Activated gamma-delta T cell (primary cell): Measurements from ENCODE around the gene OR2AG2.
"Not testable (repeated sequence)": the region's sequence is repeated elsewhere in the genome, so short reads cannot be mapped to it uniquely, and the experiment has no call there.

ENCODE experiments used
- DNase-seq: peaks from one replicate; lab custom pipeline; 2025; lab: John Stamatoyannopoulos, UW
- total RNA-seq, 2 donors: gene quantifications; one replicate each; lab custom pipeline; 2026; lab: John Stamatoyannopoulos, UW

Gene OR2AG2, protein sequence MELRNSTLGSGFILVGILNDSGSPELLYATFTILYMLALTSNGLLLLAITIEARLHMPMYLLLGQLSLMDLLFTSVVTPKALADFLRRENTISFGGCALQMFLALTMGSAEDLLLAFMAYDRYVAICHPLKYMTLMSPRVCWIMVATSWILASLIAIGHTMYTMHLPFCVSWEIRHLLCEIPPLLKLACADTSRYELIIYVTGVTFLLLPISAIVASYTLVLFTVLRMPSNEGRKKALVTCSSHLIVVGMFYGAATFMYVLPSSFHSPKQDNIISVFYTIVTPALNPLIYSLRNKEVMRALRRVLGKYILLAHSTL
- total RNA-seq: 0 reads per million in 2 donors

GRCh38 chr11:6771926-6772893, at the start of gene OR2AG2:
OR2AG2 (minus strand) TSS chr11:6771976; CDS start chr11:6768957, 3,019 bp downstream.
- DNase-seq: no peak

DNA sequence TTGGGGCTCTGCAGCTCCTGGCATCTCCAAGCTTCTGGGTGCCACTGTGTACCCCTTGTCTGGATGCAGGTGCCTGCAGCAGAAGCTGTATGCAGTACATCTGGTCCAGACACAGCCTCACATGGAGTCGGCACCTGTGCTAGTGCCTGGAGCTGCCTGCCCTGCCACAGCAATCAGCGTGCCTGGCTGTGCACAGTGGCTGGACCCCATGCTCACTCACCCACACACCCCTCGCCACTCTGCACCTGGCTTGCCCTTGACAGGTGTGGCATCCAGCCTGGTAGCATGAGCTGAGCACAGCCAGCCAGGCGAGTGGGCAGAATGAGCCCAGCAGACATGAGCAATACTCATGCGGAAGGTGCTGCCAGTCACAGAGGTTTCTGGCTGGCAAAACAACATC, 47.2 kb upstream of the OR2AG2 start:
- DNase-seq: no peak

DNA sequence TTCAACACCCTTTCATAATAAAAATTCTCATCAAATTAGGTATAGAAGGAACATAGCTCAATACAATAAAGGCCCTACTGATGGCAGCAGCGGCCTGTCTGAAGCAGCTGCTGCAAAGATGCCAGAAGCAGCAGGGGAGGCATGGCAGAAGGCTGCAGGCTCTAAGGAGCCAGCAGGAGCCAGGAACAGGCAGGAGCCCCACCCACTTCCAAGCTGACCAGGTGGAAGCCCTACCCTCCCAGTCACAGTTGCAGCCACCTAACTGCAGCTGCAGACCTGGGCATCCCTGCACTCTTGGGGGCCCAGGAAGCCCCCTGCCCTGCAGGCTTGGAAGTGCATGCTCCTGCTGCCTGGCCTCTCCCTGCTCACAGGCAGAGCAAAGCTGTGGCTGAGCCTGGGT, 45.9 kb upstream of the OR2AG2 start:
- DNase-seq: no peak

GRCh38 chr11:6813656-6814055, 41.9 kb upstream of the OR2AG2 start:
- no peak for DNase-seq

GRCh38 chr11:6812390-6813005, 40.7 kb upstream of the OR2AG2 start:
- no peak for DNase-seq

DNA sequence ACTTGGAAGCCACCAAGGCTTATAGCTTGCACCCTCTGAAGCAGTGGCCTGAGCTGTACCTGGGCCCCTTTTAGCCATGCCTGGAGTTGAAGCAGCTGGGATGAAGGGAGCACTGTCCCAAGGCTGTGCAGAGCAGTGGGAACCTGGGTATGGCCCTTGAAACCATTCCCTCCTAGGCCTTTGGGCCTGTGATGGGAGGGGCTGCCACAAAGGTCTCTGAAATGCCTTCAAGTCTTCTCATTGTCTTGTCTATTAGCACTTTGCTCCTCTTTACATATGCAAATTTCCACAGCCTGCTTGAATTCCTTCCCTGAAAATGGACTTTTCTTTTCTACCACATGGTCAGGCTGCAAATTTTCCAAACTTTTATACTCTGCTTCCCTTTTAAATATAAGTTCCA, 29.3 kb upstream of the OR2AG2 start:
- not testable (repeated sequence) for DNase-seq

DNA sequence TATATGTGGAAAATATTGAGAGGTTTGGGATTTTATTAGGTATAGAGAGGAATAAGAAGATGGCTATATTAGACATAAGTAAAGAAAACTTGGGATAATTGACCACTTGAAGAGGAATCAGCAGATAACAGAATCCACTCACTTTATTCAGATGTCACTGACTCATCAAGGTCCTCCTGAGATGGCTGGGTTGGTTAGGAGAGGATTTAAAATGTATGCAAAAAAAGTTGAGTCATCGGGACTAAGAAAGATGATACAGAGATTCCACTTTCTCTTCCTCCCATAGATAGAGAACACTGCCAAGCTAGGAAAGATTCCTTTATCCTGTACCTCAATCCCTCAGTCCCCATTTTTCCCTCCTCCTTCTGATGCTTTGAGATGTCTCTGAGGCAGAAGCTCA, 27.6 kb upstream of the OR2AG2 start, which contains the start of gene OR6A2:
Gene OR6A2 (minus strand): TSS at position 288 of the 400 bp plus-strand sequence. CDS start 3,981 bp downstream, outside the sequence.
- no peak for DNase-seq

- no peak for DNase-seq
Measured at GRCh38 chr11:6794639-6795038, 22.9 kb upstream of the OR2AG2 start.

DNA sequence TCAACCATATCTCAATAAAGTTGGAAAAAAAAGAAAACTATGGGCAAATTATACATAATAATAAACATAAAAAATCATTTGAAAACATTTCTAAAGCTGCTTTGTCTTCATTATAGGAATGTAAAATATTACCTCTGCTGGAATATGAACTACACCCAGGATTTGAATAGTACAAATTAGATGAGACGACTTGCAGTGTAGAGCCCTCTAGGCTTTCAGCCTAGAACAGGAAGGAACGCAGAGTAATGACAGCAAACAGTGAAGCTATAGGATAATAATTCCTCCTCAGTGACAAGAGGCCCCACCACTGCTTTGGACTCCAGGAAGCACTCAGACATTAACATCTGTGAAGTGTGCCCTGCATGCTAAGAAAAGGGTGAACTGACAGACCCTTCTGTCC, 18.8 kb upstream of the OR2AG2 start:
- DNase-seq: no peak

DNA sequence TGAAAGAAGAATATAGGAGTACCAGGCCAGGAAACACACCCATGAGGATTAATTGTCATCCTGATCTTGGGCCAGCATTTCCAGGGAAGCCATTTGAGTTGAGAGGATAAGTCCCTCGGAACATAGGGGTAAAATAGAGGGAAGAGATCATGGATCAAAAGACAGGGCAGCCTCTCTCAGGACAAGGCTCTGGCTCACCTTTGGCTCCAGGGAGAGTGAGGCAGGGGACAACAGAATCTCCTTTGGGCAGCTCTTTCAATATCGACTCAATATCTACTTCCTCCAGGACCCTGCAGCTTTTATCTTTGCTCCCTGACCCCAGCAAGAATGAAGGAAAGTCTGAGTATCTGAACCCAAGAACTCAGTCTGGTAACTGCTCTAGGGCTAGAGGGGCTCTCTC, 10.9 kb upstream of the OR2AG2 start, which contains the start of gene OR2AG1:
Gene OR2AG1 (plus strand): TSS at position 301 of the 400 bp plus-strand sequence. CDS start 2,018 bp downstream, outside the sequence.
- DNase-seq: no peak

GRCh38 chr11:6780829-6781228, 9.1 kb upstream of the OR2AG2 start:
- no peak for DNase-seq

GRCh38 chr11:6778518-6778917, 6.7 kb upstream of the OR2AG2 start:
- DNase-seq: no peak

DNA sequence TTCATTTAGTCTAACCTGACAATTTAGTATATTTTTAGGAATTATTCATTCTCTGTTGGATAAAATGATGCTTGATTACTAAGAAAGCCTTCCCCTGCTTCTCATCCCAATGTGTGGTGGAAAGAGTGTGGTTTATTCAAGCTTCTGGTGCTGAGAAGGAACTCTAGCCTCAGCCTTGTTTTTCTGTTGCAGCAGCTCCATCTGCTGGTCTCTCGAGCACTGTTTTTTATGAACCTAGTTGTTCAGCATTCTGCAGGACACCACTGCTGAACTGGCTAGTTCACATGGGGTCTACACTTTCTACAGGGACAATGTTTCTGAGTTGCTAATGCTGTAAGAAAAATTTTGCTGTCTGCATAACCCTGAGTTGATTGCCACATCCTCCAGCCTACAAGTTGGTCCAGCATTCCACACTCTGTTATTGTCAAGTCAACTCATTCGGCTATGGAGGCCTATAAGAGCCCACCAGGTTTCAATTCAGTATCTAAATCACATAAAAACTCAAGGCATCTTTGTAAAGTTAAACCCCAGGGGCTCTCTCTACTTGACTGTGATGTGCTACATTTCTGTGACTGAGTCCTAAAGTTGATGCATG, 14.3 kb downstream of the OR2AG2 start:
- DNase-seq: no peak

DNA sequence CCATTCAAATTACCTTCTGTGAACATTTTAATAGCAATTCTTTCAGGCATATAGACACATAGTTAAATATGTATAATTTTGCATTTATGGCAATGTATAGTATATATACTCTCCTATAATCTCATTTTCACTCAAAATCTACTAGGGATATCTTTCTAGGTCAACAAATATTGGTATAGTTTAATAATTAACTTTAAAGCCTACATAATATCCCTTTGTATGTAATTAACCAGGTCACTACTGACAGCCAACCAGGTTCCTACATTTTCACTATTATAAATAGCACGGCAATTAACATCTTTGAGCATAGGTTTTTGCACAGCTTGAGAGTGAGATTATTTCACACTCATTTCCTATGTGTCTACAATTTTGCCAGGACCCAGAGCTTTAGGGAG, 15.8 kb downstream of the OR2AG2 start:
- no peak for DNase-seq

DNA sequence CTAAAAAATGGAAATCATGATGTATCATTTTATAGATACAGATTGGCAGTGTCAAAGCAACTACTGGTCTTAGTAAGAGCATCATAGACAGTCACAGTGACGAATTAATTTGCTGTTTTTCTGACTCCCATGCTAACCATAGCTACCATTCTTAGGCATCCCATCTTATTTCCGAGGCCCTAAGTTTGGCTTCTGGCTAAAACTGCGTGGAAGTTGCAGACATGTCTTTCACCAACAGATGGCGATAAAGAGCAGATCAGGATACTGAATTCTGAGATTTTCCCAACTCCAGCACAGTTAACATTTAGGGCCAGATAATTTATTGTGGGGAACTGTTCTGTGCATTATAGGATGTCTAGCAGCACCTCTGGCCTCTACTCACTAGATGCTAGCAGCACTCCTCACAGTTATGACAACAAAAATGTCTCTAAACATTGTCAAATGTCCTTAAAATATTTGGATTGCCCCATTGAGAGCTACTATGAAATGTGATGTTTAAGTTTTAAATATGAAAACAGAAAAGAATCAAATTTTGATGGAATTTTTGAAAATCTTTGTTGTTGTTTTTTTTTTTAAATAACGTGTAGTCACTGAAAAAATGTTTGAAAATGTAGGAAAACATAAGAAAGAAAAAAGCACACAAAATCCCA, 16.3 kb downstream of the OR2AG2 start:
- DNase-seq: no peak

DNA sequence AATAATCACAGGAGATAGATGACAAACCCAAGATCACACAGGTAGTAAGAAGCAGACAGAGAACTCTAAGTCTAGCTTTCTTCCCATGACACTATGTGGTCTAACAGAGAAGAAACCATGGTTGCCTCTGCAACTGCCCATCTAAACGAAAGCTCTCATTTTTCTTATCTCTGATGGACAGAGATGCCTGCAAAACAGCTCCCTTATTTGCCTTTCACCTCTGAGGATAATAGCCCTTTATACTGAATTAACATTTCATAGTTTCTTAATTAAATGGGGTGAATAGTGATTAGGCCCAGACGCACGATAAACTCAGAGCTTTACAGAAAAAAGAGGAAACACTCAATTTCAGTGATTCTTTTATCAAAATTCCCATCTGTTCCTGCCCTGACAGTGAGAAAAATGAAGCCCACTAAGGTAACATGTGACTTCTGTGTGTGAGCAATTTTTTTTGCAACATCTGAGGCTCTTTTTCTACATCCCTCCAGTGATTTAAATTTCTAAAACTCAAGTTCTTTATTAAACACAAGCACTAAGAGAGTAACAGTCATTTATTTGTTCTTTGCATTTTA, 24.6 kb downstream of the OR2AG2 start:
- no peak for DNase-seq

- no peak for DNase-seq
Measured at GRCh38 chr11:6746626-6747025, 25.1 kb downstream of the OR2AG2 start.

DNA sequence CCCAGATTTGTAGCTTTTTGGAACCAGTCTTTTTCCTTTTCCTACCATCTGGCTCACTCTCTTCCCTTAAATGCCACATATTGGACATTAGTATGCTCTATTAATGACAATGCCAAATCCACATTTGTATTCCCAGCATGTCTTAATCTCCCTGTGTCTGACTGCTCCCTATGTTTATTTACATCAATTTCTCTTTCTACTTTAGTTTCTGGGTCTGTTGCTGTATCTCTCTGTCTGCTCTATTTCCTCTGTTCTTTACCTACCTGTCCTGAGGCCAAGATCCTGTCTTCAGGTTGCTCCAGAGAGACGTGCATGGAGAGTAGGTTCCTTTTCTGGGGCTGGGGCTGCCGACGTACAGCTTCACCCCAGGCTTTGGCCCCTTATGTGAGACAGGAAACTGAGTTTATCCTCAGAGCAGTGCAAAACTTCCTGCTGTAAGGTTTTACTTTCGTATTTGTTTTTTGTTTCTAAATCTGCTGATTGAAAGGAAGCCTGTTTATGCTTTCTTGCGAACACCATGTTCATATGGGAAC, 25.6 kb downstream of the OR2AG2 start:
- DNase-seq: no peak

GRCh38 chr11:6745465-6746015, 26.2 kb downstream of the OR2AG2 start:
- DNase-seq: no peak

GRCh38 chr11:6745018-6745417, 26.8 kb downstream of the OR2AG2 start:
- no peak for DNase-seq
